8988T (cell line): Measurements from ENCODE around the gene STAT4.

ENCODE experiments used
- DNase-seq: peaks from one replicate; pipeline ENCODE4 v3.0.0; 2011

Gene STAT4

DNA sequence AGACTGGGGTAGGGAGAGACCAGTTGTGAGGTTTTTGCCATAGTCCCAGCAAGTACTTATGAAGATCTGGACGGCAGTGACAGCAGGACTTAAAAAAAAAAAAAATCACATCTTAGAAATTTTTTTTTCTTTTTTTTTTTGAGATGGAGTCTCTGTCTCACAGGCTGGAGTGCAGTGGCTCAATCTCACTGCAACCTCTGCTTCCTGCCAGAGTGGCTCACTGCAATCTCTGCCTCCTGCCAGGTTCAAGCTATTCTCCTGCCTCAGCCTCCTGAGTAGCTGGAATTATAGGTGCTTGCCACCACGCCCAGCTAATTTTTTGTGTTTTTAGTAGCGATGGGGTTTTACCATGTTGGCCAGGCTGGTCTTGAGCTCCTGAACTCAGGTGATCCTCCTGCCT, 22.4 kb upstream of the STAT4 start:
- no peak for DNase-seq

DNA sequence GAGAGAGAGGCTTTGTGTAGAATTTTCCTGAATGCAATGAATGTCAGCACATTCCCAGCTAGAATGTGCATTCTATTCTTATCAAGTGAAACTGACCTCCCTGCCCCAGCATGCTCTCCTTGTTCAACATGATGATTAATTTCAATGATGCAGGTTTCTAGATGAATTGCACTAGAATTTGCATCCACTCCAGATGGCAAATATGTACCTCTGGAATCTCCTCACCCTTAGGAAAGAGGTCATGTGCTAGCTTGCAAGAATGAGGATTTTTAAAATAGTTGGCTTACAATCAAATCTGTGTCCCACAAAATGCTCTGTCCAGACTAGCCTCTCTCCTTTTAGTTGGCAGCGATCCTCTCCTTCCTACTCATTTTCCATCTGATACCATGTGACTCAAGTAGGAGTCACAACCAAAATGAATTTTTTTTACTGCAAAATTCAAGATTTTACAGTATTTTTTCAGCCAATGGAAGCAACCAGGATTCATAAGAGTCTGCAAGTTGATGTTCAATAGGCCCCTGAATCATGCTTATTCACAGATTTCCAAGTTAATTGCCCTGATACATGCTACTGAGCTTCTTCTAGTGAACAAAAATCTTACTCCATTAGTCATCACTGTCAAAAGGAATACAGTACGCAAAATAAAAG, 21.0 kb upstream of the STAT4 start:
- no peak for DNase-seq

DNA sequence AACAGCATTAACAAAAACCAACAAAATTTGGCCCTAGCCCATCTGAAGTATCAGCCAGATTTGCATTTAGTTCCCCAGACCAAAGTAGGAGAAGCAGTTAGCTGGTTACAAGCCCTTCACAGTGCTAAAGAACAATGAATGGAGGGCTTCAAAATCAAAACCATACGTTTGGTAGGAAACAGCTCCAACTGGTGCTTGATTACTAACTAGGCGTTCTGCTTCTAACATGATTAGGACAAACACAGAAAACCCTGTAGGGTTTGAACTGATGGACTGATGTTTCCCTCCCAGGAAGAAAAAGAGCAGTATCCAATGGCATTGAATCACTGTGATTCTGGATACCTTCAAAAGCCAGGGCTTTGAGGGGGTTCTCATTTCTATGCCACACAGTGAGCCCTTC, 20.5 kb upstream of the STAT4 start:
- DNase-seq: no peak

DNA sequence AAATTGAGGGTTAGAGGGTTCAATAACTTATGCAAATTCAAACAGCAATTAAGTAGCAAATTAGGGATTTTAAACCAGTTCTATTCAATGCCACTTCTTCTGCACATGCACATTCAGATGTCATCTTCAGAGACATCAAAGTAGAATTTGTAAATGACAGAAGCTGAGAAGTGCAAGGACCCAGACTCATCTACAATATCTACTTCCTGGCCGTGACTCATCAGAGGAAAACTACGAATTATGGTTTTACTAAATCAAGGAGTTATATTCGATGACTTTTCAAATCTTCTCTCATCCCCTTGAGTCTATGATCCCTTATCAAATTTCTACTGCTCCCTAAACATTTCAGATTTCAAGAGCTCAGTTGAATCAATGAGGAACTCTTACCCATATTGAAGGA, 20.0 kb upstream of the STAT4 start:
- DNase-seq: no peak

DNA sequence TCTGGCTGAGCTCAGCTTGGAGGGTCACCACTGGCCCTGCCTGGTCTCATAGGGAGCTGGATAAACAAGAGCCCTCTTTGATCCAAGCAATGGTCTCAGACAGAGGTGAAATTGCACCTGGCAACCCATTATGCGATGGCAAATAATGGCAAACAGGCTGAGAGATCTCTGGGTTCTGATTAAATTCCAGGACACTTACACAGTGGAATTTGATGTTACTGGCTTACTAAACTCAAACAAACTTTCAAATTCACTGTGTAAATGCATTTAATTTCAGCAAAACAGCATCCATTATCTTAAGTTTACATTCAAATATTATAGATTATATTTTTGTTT, 19.5 kb upstream of the STAT4 start:
- no peak for DNase-seq

DNA sequence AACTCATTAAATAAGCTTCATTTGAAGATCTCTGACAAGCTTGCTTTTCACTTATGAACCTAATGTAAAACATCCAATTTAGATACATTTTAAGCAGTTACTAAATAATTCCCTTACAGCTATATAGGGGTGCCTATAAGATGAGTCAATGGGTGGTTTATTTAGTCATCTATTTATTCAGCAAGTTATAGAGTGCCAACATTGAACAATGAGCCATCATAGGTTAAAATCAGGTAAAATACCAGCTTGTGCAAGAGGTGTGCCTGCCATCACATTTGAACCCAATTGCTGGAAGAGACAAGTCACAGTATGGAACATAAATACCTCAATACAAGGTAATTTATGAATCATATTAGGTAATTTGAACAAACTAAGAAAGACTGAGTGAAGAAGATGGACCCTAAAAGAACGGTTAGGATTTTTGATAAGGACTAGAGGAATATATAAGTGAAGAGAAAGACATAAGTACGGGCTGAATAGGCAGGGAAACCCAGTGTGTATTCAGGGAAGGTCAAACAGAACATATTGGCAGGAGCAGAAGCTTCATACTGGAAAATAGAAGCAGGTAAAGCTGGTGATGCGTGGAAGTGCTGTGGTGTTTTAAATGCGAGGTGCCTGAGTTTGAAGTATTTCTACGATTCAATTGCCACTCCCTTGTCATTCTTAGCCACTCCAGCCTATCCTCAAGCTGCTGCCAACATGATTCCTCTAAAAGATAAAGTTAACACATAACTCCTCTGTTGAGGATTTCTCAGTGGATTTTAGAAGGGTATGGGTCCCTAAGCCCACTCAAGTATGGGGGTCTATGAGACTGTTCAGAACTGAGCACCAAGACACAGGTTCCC, 18.9 kb upstream of the STAT4 start:
- no peak for DNase-seq

DNA sequence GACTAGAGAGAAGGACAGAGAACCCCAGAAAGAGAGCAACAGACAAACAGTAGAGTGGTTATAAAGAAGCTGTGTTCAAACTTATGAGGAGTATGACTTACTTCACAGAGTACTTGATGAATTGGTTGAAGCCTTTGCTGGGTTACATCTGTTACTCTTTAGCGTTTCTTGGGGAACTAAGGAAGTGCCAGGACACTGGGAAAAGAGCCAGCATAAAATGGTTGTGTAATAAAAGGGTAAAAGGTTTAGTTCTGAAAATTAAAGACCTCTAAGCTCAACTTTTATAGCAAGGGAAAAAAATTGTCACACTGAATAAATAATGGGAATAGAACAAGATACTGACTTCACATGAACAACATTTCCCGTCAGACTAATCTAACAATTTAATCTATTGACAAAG, 17.0 kb upstream of the STAT4 start:
- no peak for DNase-seq

DNA sequence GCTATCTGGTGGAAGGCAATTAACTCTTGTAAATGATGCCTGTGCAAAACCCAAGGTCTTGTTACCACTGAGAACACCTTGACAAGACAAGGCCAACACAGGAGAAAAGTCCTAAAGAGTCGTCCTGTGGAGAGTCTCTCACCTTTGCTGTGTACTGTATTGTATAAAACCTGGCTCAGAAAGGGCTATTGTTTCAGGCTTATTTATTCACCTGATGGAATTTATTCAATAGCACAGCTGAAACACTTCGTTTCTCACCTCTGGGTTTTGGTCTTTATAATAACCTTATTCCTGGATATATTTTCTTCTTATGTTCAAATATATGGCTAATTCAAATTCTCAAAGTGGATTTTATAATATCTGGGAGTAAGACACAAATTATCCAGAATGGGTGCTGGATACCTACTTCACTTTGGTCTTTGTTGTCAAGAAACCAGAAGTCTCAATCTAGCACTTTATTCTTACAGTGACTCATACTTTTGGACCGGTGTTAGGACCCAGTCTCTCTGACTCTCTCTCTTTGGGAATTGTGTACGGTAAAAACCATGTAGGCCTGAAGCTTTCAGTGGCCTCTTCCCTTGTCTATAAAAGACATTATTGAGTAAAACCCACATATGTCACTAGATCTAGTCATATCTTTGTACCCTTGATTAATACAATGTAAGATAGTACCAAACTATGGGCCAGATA, 16.1 kb upstream of the STAT4 start:
- DNase-seq: no peak

DNA sequence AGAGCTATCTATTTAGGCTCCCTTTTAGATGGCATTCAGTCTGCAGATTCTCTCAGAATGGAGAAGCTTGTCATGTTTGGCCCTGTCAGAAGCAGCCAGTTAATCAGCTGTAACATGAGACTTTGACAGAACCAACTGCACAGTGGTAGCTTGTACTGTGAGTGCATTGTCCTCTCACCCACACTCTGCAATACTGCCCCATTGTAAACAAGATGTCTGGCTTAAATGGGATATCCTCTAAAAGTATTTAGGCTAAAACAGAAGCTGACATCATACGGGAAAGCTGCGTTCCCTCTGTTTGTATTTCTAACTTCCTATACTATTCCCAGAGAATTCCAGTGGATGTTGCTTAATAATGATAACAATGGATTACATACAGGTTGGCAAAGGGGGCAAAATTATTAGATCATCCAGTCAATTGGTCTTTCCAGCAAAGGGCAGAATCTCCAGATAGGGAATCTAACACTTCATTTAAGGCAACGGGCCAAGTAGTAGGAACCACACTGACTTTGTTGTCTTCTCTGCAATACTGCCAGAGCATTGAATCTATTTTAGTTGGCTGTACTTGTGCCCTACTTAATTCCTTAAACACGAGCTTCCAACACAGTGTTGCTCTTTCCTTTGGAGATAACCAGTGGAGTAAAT, 15.4 kb upstream of the STAT4 start:
- no peak for DNase-seq

DNA sequence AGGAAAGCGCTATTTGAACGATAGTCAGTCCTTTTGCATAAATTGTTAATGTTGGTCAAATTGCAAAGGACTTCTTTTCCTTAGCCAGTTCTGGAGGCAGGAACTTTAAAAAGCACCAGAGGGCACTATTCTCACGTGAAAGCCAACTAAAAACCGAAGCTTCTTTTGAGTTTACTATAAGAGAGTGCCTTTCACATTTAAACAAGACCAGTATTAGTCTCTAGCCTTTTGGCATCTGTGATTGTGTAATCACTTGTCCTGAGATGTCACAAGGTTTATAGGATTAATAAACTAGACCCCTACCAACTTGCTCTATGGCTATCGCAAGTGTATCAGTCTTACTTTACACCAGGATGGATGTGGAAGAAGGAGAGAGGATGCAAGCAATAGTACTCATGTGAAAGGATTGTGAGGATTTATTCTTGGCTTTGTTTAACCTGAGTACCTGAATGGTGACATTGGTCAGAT, 14.4 kb upstream of the STAT4 start:
- DNase-seq: no peak

DNA sequence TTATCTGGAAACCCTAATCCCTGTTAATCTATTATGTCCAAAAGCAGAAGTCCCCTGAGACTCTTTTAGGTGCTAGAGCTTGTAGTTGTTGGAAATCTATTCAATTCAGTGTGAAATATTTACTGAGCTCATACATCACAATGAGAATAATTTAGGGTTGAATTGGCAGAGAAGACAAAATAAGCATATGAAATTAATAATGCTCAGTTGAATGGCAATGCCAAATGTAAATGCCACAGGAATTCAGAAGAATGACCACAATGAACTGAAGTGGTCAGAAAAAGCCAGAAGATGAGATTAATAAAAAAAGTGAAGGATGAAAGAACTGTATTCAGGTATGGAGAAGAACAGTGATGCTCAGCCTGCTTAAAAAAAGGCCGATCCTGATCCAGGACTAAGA, 8.0 kb upstream of the STAT4 start:
- no peak for DNase-seq

DNA sequence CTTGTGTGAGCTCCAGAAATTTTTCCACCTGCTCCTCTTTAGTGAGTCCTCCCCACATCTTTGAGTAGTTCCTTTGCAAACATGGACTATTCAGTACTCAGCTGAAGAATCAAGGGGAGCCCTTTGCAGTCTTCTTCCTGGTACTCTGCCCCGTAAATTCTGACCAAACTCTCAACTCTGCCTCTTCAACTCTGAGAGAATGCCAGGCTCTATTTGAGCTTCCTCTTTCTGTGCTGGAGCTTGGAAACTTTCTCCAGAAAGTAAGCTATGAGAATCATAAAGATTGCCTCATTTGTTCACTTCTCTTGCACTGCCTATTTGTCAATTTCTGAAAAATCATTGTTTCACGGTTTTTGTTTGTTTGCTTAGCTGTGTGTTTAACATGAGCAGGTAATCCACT, 7.4 kb upstream of the STAT4 start:
- no peak for DNase-seq

DNA sequence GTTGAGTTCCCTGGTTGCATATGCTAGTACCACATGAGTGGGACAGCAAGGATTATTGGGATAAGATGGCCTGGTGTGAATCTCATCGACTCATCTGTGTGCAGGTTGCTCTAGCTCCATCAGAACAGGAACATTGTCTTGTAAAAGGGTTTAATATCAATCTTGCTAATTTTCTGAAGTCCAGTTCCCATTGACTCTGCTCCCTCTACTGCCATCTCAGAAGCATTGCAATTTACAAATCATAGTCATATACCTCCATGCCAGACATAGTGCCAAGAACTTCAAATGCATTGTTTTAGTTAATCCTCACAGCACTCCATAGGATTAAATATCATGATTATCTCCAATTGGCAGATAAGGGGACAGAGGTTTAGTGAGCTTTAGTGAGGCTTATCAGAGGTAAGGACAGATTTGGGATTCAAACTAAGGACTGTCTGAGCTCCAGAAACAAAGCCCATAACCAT, 4.8 kb upstream of the STAT4 start:
- no peak for DNase-seq

DNA sequence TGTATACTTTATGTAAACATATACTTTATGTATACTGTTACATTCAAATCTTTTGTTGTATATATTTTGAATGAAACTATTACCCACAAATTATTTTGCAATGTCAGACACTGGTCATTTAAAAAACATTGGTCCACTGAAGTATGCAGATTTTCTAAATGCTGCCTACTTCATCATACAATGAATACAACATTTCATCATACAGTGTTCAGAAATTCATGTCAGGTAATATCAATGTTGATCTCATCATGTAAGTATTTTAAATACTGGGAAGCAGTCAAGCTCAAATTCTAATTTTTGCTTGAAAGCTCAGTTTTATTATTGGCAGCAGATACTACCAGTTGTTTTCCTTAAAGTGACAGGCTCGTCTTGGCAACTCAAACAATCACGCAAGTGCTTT, 2.9 kb upstream of the STAT4 start:
- DNase-seq: no peak

DNA sequence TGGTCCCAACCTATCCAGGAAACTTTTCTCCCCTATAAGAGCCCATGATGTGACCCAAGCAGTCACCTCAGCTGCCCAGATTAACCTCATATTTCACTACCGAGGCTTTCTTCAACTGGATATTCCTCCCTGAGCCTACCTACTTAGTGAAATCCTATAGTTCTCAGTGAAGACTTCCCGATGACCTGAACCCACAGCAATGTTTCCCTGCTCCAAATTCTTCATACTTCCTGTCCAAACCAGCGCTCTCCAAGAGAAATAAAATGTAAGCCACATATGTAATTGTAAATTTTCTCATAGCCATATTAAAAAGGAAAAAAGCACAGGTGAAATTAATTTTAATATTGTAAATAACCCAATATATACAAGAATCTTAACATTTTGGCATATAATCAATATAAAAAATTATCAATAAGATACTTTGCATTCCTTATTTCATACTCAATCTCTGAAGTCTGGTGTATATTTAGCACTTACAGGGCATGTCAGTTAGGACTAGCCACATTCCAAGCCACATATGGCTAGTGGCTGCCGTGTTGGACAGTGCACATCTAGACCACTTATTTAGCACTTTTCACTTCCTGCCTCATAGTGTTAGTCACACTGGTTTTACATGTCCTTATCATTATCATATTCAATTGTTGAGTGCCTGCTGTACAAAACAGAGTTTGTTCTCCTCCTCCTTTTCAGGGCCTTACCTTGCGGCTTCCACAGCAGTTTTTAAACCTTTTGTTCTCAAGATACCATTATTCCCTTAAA, 1.9 kb upstream of the STAT4 start:
- DNase-seq: no peak

DNA sequence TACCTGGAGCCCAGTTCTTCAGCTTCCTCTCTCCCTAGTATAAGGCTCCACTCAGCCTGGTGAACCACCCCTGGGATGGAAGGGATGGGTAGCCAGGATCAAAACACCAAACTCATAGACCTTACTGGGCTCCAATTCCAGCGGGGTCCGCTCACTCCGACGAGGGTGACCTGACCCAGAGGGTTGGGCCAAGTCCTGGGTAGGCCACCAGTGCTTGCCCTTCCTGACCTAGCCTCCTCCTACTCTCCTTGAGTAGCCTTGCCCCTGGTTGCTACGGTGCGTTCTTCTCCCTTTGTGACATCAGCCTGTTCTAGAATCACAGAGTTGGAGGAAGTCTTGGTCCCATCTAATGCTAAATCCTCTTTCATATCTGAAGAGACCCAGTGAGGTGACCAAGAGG, 537 bp upstream of the STAT4 start:
- DNase-seq: no peak

DNA sequence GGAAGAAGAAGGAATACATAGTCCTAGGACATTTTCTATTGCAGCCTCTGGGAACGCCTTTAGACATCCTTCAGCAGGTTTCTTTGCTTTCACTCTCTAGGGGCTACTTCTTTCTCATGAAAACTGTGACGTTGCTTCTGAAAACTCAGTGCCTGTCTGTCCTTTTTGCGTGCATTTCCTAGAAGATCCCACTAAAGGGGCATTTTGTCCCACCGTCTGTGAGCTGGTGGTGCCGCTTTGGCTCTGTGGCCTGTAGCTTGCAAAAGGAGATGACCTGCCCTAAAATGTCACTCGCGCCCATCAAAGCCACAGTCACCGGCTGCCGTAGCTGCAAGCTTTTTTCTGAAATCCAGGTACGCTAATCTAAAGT, 579 bp downstream of the STAT4 start:
- no peak for DNase-seq

DNA sequence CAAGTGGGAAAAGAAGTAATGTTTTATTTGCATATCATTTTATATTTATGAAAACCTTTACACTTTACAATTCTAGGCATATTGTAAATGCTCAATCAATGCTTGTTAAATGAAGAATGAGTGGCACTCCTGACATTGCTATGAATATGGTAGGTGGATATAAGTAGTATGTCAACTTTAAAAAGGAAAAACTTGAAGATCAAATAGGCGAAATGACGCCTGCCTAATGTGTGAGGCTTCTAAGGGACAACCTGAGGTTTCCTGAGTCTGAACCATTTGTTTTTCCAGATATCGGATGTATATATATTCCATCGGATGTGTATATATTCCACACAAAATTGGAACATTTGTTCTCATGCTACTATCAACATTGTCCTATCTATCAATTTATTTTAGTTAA, 1.4 kb downstream of the STAT4 start:
- DNase-seq: no peak

DNA sequence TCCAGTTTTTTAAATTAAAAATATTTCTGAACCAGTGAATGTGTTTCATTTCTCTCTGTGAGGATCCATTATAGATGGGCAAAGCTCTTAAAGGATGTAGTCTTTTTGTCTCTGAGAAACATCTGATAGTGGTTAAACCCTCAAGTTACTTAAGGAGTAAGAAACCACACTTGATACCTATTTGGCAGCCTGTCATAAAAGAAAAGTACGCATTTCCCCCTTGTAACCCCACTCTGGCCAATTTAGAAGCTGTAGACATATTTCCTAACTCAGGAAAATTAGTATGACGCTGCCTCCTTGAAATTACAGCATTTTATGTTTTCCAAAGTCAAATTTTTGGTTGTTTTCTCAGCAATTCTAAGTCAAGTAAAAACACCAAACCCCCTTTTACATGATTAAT, 2.0 kb downstream of the STAT4 start:
- DNase-seq: no peak

DNA sequence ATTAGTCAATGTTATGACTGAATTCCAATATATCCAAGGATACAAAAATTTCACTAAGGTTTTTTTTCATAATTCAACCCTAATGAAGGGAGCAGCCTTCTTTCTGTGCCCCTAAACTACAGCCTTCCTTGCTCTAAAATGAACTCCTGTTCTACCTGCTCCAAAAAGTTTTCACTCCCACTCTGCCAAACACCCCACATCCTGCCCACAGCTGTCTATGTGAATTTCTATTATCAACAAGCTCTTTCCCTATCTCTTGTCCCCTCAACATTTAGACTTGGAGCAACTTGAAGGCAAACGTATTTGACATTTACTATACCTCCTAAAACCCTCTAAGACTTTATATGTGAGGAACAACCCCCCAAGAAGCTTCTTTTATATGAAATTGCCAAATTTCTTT, 2.5 kb downstream of the STAT4 start:
- no peak for DNase-seq

DNA sequence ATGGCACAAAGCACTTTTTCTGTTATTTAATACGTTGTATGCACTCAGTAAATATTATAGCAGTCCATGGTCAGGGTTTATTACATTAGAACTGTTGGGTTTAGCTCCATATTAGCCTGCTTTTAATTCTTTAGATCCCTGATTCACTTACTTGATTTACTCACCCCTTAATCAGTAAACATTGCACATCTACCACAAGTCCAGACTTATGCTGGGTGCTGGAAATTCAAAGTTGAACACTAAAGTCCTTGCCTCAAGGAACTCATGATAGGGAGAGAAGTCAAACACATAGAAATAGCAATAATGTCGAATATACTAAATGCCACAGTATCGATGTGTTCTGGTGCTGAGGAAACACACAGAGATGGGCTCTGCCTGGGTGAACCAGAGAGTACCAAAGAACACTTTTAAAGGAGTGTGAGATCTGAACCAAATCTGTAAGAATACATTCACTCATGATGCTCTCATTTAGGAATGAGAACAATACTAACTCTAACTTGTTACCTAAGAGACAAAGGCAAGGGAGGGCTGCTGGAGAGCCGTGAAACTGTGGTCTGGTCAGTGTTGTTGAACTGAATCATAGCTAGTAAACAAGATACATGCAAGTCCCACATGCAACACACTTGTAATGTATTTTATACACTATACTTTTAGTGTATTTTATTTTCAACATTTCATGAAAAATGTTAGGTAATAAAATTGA, 4.9 kb downstream of the STAT4 start:
- DNase-seq: no peak

DNA sequence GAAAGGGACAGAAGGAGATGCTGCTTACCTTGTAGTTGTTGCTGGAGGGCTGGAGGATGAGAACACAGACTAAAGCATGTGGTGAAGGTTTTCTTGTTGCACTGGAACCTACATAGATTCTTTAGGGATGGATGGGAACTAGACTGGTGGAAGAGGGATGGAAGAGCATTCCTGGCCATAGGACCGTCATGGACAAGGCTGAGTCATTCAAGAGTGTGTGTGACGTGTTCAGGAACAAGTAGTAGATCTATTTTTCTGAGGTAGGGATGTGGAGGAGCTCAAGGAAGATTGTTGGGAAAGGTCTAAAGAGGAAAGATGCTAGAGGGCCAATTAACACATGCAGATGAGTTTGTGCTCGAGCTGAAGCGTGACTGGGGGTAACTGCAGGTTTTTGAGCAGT, 6.6 kb downstream of the STAT4 start:
- DNase-seq: no peak
